ENCODE data around the gene SEC31A.
A peak's percentile ranks its signal among the peaks of the same experiment; 100 is the strongest.

SEC31A gene

GRCh38 chr4:82890901-82891706, at the start of gene SEC31A:
Gene SEC31A, minus strand, starts transcription at chr4:82891153. Its CDS starts 9,217 bp downstream, at chr4:82881936.
- Histone ChIP-seq H3K36me3 (ENCODE audit: control insufficient read depth, insufficient read depth, low read length) (no peaks in the 10 kb centered on the region; the same call in none of the 2 replicates), H3K4me3 (replicated peaks; ENCODE audit: low read depth, low read length) (peak within 1 kb of the TSS; percentile 65), H3K27me3 (replicated peaks; ENCODE audit: control insufficient read depth, insufficient read depth, low read length) (no peaks in the 10 kb centered on the region)
- peak; percentile 98 for DNase-seq (ENCODE audit: extremely low read depth, insufficient read length)
- TF ChIP-seq CTCF (IDR thresholded peaks at IDR 0.05; ENCODE audit: insufficient read depth, low read length, poor library complexity, severe bottlenecking), result no peak

GRCh38 chr4:82939414-82939813, 48.5 kb upstream of the SEC31A start:
- H3K4me3 ChIP-seq (replicated peaks; ENCODE audit: low read depth, low read length), result no peak overlapping the region
- H3K27me3 ChIP-seq (replicated peaks; ENCODE audit: control insufficient read depth, insufficient read depth, low read length), result no peaks in the 10 kb centered on the region
- DNase-seq (ENCODE audit: extremely low read depth, insufficient read length), result no peak
- no peaks in the 10 kb centered on the region; the same call in 1 of the 2 replicates for H3K36me3 ChIP-seq (ENCODE audit: control insufficient read depth, insufficient read depth, low read length)
- no peak for TF ChIP-seq CTCF (IDR thresholded peaks at IDR 0.05; ENCODE audit: insufficient read depth, low read length, poor library complexity, severe bottlenecking)

- Histone ChIP-seq H3K27me3 (replicated peaks; ENCODE audit: control insufficient read depth, insufficient read depth, low read length) (no peaks in the 10 kb centered on the region), H3K4me3 (replicated peaks; ENCODE audit: low read depth, low read length) (no peak overlapping the region), H3K36me3 (ENCODE audit: control insufficient read depth, insufficient read depth, low read length) (no peaks in the 10 kb centered on the region; the same call in 1 of the 2 replicates)
- no peak for DNase-seq (ENCODE audit: extremely low read depth, insufficient read length)
- no peak for TF ChIP-seq CTCF (IDR thresholded peaks at IDR 0.05; ENCODE audit: insufficient read depth, low read length, poor library complexity, severe bottlenecking)
Measured at GRCh38 chr4:82934441-82934840, 43.5 kb upstream of the SEC31A start.

- no peaks in the 10 kb centered on the region; the same call in 1 of the 2 replicates for H3K36me3 ChIP-seq (ENCODE audit: control insufficient read depth, insufficient read depth, low read length)
- no peak for DNase-seq (ENCODE audit: extremely low read depth, insufficient read length)
- H3K4me3 ChIP-seq (replicated peaks; ENCODE audit: low read depth, low read length), result no peak overlapping the region
- no peaks in the 10 kb centered on the region for H3K27me3 ChIP-seq (replicated peaks; ENCODE audit: control insufficient read depth, insufficient read depth, low read length)
- no peak for TF ChIP-seq CTCF (IDR thresholded peaks at IDR 0.05; ENCODE audit: insufficient read depth, low read length, poor library complexity, severe bottlenecking)
Measured at GRCh38 chr4:82930848-82931755, 40.1 kb upstream of the SEC31A start.

GRCh38 chr4:82921795-82922194, 30.8 kb upstream of the SEC31A start:
- no peak overlapping the region for H3K4me3 ChIP-seq (replicated peaks; ENCODE audit: low read depth, low read length)
- no peaks in the 10 kb centered on the region for H3K27me3 ChIP-seq (replicated peaks; ENCODE audit: control insufficient read depth, insufficient read depth, low read length)
- peaks cover 1% of the 10 kb centered on the region for H3K36me3 ChIP-seq (ENCODE audit: control insufficient read depth, insufficient read depth, low read length)
- TF ChIP-seq CTCF (IDR thresholded peaks at IDR 0.05; ENCODE audit: insufficient read depth, low read length, poor library complexity, severe bottlenecking), result no peak
- no peak for DNase-seq (ENCODE audit: extremely low read depth, insufficient read length)

All from GM06990 (cell line).